ENCODE measurements around the gene FAM135A.

FAM135A gene

DNA sequence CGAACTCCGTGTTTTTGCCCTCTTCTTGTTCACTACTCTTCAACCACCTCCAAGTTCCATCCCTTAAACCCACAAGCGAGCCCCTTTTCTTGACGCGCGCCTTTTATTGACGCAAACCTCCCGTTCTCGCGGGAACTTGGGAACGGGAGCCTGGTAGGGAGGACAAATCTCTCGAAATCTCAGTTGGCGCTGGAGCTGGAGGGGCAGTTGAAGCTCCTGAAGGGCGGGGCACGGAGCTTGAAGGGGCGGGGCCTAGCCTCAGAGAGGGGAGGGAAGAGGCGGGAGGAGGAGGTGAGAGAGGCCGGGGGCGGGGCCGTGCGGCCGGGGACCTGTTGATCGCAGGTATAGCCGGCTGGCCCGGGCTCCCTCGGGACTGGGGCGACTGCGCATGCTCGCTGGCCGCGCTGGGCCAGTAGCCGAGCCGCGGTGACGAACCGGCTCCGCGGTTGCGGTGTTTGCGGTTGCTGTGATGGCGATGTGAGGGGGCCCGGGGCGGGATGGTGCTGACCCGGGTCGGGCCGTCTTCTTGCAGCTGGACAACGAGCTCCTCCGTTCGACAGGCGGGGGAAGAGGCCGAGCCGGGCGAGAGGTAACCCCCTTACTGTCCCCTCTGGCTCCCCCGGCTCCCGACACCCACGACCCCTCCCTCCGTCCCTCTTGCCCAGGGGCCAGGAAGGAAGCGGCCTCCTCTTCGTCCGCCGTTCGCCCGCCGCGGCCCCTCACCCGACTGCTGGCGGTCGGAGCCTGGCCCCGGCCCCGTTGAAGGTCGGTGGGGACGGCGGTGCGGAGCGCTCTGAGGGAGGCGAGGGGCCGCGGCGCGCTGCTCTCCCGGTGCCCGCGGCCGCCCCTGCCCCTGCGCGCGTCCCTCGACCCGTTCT, at the start of gene FAM135A:
Gene FAM135A, plus strand, starts transcription at position 395 of the 878 bp plus-strand sequence. CDS start 14,835 bp downstream, outside the sequence.
- in situ Hi-C loops (cut with MboI; ENCODE audit: low sequenced_read_pairs), result no loop called here

- in situ Hi-C loops (cut with MboI; ENCODE audit: low sequenced_read_pairs), result no loop called here
These were observed 49.4 kb upstream of the FAM135A start for GRCh38 chr6:70363741-70364493.

DNA sequence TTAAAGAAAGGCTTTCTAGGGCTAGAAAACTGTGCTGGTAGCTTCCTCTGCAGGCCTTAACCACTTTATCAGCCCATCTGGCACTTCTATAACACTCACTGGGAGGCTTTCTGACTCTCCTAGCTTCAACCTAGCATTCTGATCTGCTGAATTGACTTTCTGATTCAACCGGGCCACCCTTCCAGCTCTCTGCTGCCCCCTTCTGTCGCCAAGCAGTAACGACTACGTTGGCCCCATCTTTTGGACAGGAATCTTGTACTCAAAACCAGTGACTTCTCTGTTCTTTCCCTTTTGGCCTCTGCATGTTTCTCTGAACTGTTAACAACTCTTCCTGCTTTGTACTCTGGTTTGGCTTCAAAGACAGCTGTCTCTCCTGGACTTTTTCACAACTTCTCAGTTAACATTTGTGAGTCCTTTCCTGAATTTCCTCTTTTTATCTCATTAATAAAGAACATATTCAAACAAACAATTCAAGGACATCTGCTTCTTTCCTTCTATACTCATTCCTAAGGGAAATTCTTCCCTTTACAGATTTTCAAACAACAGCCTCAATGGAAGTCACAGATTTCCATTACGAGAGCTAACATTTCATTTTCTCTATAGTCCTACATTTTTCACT, 43.9 kb upstream of the FAM135A start:
- in situ Hi-C loops (cut with MboI; ENCODE audit: low sequenced_read_pairs), result no loop called here

- in situ Hi-C loops (cut with MboI; ENCODE audit: low sequenced_read_pairs), result no loop called here
These were observed 42.8 kb upstream of the FAM135A start for GRCh38 chr6:70370496-70370895.

DNA sequence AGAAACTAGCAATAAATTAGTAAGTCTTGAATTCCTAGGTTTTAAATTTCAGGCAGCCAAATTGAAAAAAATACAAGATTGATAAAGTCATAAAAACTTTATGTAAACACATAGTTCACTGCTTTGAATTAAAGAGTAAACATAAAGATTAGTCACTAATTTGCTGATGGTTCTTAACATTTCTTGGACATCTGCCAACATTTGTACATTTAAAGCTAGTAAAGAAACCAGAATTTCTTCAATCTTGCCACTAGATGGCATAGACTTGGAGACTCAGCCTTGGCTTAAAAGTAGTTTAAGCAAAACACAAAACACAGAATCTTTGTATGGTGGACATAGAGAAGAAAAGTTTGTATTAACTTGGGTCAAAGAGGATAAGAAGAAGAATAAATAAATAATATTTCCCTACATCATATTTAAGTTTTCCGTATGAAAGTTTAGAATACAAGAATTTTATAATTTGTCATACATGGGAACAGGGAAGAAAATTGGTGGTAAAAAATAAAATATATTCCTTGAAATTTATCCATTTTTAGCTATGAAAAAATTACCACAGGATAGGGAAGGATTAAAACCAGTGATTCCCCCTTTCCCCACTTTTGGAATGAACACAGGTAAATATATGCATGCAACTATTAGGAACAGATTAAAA, 41.7 kb upstream of the FAM135A start:
- in situ Hi-C loops (cut with MboI; ENCODE audit: low sequenced_read_pairs), result no loop called here

DNA sequence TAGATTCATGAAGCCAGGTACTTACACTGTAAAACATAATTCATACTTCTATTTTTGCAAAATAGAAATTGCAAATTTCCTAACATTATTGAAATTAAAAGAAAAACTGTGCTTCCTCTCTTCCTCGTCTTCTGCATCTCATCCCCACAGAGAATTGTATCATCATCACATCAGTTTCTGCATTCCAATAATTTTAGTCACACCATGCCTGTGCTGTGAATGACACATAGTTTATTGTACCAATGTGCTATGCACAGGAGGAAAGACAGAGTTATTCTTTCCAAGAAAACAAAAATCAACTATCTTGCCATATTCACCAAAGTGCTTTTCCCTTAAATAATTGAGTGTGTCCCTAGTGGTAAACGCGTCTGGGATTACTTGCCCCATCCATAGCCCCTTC, 38.1 kb upstream of the FAM135A start:
- in situ Hi-C loops (cut with MboI; ENCODE audit: low sequenced_read_pairs), result no loop called here

- in situ Hi-C loops (cut with MboI; ENCODE audit: low sequenced_read_pairs), result no loop called here
These were observed 37.4 kb upstream of the FAM135A start for GRCh38 chr6:70375882-70376281.

DNA sequence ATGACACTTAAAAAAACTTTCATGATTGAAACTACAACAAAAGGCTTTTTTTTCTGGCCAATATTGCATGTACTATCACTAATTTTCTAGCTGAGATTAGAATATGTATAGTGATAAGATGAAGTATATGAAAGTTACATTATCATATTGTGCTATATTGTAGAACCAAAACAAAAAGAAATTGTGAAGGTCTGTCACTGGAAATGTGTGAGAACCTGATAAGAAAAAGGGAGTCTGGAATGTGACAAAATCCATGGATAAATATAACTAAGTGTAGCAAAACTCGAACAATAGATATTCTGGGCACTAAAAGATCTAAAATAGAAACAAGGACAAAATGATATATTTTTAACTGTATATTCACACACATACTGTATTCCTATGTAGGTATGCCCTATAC, 36.7 kb upstream of the FAM135A start:
- in situ Hi-C loops (cut with MboI; ENCODE audit: low sequenced_read_pairs), result no loop called here

DNA sequence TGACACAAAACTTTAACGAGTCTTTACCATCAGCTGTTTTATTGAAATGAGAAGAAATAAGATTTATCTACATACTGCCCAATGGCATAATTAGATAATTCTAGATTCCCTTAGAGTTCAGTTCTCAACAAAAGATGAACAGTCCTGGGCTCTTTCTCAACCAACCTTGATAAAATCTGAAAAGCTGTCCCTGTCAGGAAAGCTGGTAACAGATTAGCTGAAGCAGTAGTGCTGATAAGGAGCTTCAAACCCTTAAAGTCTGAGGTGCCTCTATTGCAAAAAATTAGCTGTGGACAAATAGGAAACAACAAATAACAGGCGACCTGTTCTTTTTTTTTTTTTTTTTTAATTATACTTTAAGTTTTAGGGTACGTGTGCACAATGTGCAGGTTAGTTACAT, 35.9 kb upstream of the FAM135A start:
- in situ Hi-C loops (cut with MboI; ENCODE audit: low sequenced_read_pairs), result no loop called here

DNA sequence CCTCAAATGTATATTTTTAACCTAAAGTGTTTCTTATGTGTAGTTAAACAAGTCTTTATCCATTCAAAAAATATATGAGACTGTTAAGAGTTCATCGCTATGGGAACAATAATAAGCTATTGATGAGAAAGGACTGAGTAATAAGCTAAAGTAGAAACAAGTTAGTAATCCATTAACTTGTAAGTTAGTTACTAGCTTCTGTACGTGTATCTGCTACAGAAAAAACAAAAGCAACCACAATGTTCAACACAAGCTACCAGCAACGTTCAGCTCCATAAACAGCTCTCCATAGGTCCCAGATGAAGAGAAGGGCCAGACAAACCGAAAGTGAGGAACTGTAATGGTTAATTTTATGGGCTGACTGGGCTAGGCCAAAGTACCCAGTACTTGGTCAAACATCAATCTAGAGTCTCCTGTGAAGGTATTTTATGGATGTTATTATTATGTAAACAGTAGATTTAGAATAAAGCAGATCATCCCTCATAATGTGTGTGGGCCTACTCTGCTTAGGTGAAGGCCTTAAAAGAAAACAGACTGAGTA, 33.8 kb upstream of the FAM135A start:
- in situ Hi-C loops (cut with MboI; ENCODE audit: low sequenced_read_pairs), result no loop called here

DNA sequence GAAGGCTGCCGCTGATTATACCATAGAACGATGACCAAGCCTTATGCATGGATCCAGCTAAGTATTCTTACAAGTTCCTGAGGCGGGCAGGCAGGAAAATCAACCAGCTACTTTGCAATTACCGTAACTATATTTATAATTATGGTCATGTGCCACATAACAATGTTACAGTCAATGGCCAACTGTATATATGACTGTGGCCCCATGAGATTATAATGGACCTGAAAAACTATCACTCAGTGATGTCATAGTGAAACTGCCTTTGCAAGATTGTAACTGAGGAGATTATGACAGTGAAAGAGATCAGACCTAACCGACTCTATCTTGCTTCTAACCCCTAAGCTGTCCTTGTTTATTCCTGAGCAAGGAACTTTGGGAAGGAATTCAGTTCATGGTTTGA, 33.1 kb upstream of the FAM135A start:
- in situ Hi-C loops (cut with MboI; ENCODE audit: low sequenced_read_pairs), result no loop called here

- in situ Hi-C loops (cut with MboI; ENCODE audit: low sequenced_read_pairs), result no loop called here
These were observed 32.4 kb upstream of the FAM135A start for GRCh38 chr6:70380771-70381416.

DNA sequence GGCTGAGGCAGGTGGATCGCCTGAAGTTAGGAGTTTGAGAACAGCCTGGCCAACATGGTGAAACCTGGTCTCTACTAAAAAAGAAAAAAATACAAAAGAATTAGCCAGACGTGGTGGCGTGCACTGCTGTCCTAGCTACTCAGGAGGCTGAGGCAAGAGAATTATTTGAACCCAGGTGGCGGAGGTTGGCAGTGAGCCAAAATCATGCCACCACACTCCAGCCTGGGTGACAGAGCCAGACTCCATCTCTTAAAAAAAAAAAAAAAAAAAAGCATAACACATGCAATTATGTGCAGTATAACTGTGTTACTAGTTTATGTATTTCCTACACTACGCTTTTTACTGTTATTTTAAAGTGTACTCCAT, 31.9 kb upstream of the FAM135A start:
- in situ Hi-C loops (cut with MboI; ENCODE audit: low sequenced_read_pairs), result no loop called here

DNA sequence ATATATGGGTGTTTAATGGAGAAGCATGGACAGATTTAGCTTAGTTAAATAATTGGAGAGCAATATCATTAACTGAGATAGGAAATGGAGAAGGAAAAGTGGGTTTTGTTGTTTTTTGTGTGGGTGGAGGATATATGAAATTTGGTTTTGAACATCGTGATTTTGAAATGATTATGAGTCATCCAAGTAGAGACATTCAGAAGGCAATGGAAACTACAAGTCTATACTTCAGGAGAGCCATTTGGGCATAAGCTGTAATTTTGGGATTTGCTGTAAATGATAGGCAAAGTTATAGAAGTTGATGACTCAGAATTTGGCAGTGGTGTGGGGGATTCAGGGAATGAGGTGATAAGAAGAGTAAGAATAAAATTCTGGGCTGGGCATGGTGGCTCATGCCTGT, 27.4 kb upstream of the FAM135A start:
- in situ Hi-C loops (cut with MboI; ENCODE audit: low sequenced_read_pairs), result no loop called here

- in situ Hi-C loops (cut with MboI; ENCODE audit: low sequenced_read_pairs), result no loop called here
These were observed 24.5 kb upstream of the FAM135A start for GRCh38 chr6:70388814-70389213.

DNA sequence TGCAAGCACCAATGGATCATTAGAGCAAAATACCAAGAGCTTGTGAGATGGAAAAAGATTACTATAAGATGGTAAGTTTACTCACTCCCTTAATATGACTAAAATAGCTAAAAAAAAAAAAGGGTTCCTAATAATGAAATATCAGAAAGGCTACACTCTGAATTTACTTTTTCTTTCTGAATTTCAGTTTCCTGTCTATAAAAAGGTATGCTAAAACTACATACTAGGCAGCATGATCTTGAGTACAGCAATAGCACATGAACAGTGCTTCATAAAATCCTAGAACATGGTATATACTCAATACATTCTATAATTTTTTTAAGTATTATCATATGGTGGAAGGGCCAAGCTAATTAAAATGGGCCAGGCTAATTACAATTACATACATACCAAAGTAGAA, 24.0 kb upstream of the FAM135A start:
- in situ Hi-C loops (cut with MboI; ENCODE audit: low sequenced_read_pairs), result no loop called here

DNA sequence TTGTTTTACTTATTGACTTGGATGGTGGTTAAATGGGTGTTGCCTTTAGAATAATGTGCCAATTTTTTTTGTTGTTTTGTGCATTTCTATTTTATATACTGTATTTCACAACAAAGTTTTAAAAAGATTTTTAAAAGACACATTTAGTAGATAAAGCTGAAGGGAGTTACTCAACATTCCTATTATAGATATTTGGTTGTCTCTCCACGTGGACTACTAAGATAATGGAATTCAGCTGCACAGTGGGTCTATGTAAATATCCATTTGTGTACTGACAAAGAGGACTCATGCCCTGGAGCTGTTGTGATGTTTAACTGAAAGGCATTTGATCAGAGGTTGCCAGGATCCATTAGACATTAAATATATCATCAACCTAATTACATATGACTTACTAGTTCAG, 23.2 kb upstream of the FAM135A start:
- in situ Hi-C loops (cut with MboI; ENCODE audit: low sequenced_read_pairs), result no loop called here

DNA sequence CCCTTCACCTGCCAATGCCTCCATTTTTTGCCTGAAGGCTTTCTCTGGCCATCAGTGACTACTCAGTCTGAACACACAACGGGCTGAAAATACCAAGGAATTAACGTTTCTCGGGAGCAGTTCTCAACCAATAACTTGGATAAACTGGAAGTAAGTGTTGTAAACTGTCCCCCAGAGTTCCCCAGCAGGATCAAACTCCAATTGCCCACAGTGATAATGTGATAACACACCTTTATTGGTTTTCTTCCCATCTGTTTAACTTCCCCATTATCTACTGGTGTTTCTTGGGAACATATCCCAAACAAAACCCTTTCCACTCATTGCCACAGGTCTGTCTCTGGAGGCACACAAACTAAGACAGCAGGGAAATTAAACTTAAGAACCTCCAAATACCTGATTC, 21.8 kb upstream of the FAM135A start:
- in situ Hi-C loops (cut with MboI; ENCODE audit: low sequenced_read_pairs), result no loop called here

DNA sequence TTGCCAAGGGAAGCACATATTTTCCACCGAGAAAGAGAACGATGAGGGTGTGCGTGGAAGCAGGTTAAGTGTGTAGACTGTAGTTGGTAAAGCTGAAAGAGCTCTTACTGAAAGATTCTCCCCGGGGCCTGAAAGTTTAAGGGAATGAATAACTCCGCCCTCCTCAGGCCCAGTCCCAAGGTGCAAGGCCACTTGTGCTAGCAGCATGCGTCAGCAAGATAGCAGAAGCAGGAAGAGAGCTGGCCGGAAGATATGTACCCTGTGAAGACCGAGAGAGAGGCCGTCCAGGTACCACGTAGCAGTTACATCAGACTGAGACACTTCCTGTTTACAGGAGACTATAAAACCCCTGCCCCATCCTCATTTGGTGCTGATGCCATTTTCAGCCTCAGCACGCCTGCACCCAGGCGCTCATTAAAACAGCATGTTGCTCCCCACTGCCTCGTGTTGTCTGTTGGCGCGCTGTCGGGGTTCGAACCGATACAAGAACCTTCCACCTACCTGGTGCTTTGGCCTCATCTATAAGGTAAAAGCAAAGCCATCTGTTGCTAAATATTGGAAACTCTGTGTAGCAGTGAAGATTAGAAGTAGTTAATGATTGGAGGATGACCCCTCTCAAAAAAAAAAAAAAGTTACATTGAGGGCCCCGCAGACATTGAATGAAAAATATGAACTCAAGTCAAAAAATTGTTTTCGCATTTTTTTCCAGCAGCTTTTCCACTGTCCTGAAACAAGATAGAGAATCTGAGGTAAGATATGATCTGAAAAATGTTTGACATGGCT, 18.6 kb upstream of the FAM135A start:
- in situ Hi-C loops (cut with MboI; ENCODE audit: low sequenced_read_pairs), result no loop called here

DNA sequence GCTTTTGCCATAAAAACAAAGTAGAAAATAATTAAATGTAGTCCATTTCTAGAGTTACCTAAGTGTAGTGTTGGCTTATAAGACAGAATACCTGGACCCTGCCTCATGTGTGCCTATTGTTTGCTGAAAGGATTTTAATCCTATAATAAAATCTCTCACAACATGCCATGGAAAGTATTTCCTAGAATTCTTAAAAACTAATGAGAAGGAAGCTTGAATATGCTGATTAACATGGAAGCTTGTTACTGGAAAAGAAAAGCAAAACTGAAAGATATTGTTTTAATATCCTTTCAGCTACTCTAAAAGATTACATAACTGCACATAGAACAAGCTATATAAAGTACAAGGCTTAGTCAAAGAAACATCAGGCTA, 18.0 kb upstream of the FAM135A start:
- in situ Hi-C loops (cut with MboI; ENCODE audit: low sequenced_read_pairs), result no loop called here
